Esophagus (tissue), 2 donors: ENCODE data around the gene FOSL1. TPM values are rescaled to one million over a fixed set of nuclear protein-coding genes. Genes with fewer than 3 reads are reported as not detected.

Source experiments
- H3K27ac ChIP-seq, 2 donors: one replicate each; pipeline ENCODE4 v1.5.1; 2013; ENCODE audit warnings: low read depth in 2 of 2, mild to moderate bottlenecking in 2 of 2, inconsistent platforms in 1 of 2, low read length in 1 of 2, moderate library complexity in 1 of 2
- H3K27me3 ChIP-seq, 2 donors: one replicate each; pipeline ENCODE4 v1.6.1; 2013; ENCODE audit warnings: low read length in 2 of 2, control low read depth in 1 of 2, mild to moderate bottlenecking in 1 of 2; ENCODE audit not compliant: insufficient read depth in 2 of 2, control insufficient read depth in 1 of 2
- H3K36me3 ChIP-seq, 2 donors: one replicate each; pipeline ENCODE4 v1.6.1; 2013; ENCODE audit warnings: low read length in 1 of 2; ENCODE audit not compliant: control insufficient read depth in 2 of 2, insufficient read depth in 2 of 2
- H3K4me1 ChIP-seq, 2 donors: one replicate each; pipeline ENCODE4 v1.6.1; 2013; ENCODE audit warnings: low read length in 1 of 2; ENCODE audit not compliant: control insufficient read depth in 2 of 2, insufficient read depth in 2 of 2
- H3K4me3 ChIP-seq, 2 donors: one replicate each; pipeline ENCODE4 v1.5.1; 2013; ENCODE audit warnings: low read length in 2 of 2, mild to moderate bottlenecking in 2 of 2, low read depth in 1 of 2, moderate library complexity in 1 of 2
- H3K9me3 ChIP-seq, 2 donors: one replicate each; pipeline ENCODE4 v1.6.1; 2013; ENCODE audit warnings: mild to moderate bottlenecking in 2 of 2, low read depth in 1 of 2, low read length in 1 of 2, moderate library complexity in 1 of 2; ENCODE audit not compliant: control insufficient read depth in 2 of 2, insufficient read depth in 1 of 2
- WGBS, 2 donors: extraction: QIAGEN DNeasy Blood & Tissue Kit; methylation state at CpG; one replicate each; pipeline ENCODE4 v1.1.7; 2013; 5-methylcytosine and 5-hydroxymethylcytosine counted together
- polyA plus RNA-seq, 2 donors: library from polyadenylated mRNA; stranded (reverse); fragments of 200-250 nt; gene quantifications; one replicate each; pipeline ENCODE4 v1.2.3, GENCODE V29; 2013
- donor health status: healthy with polysubstance abuse.
- donor health status: Bipolar disorder and iron deficiency.

FOSL1 gene
- polyA plus RNA-seq, 2 donors: 26.7 to 39.6 TPM

- no peak overlapping the region for H3K4me3 ChIP-seq
- WGBS, 2 donors: 73 to 75% methylated on average over 15 of the region's 15 CpGs
- no peaks in the 10 kb centered on the region for H3K27me3 ChIP-seq
- peaks cover 4% of the 10 kb centered on the region in 2 donors for H3K4me1 ChIP-seq
- no peak overlapping the region for H3K27ac ChIP-seq
- H3K36me3 ChIP-seq: peaks cover 23 to 45% of the 10 kb centered on the region in 2 donors
- H3K9me3 ChIP-seq: peaks cover 0 to 3% of the 10 kb centered on the region in 2 donors
Measured at GRCh38 chr11:65854852-65855837, 45.0 kb downstream of the FOSL1 start.

GRCh38 chr11:65854161-65854592 is 46.0 kb downstream of the FOSL1 start:
- Histone ChIP-seq H3K9me3 (peaks cover 0 to 3% of the 10 kb centered on the region in 2 donors), H3K36me3 (peaks cover 23 to 45% of the 10 kb centered on the region in 2 donors), H3K4me1 (peaks cover 4% of the 10 kb centered on the region in 2 donors), H3K4me3 (no peak overlapping the region), H3K27me3 (no peaks in the 10 kb centered on the region), H3K27ac (no peak overlapping the region)
- WGBS, 2 donors: 73 to 85% methylated on average over 4 of the region's 4 CpGs

- H3K9me3 ChIP-seq: peaks cover 0 to 3% of the 10 kb centered on the region in 2 donors
- no peak overlapping the region for H3K4me3 ChIP-seq
- WGBS, 2 donors: 87 to 96% methylated on average over 6 of the region's 6 CpGs
- no peaks in the 10 kb centered on the region for H3K27me3 ChIP-seq
- peaks cover 23 to 45% of the 10 kb centered on the region in 2 donors for H3K36me3 ChIP-seq
- no peak overlapping the region for H3K27ac ChIP-seq
- H3K4me1 ChIP-seq: peaks cover 4% of the 10 kb centered on the region in 2 donors
Measured at GRCh38 chr11:65853246-65853979, 46.8 kb downstream of the FOSL1 start.

DNA sequence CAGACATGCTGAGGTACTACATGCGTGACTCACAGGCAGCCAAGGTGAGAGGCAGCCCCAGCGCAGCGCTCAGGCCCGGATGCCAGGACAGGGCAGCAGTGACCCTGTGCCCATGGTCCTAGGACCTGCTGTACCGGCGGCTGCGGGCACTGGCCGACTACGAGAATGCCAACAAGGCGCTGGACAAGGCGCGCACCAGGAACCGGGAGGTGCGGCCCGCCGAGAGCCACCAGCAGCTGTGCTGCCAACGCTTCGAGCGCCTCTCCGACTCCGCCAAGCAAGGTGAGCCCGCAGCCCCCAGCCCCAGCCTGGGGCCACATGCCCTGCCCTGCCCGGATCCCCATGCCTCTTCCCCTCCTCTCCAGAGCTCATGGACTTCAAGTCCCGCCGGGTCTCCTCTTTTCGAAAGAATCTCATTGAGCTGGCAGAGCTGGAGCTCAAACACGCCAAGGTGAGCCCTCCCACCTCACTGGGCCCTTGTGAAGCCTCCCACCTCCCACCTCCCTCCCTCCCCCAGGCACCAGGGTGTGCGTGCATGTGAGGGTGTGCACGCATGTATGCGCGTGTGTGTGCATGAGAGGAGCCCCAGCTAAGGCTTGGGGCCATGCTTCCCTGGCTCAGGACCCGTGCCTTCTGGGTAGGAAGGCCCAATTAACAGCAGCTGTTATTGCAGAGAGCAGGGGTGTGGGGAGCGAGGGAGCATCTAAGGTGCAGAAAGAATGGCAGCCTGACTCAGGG is 47.5 kb downstream of the FOSL1 start:
- WGBS, 2 donors: 86 to 90% methylated on average over 33 of the region's 33 CpGs
- Histone ChIP-seq H3K4me3 (no peak overlapping the region), H3K27me3 (no peaks in the 10 kb centered on the region), H3K27ac (no peak overlapping the region), H3K36me3 (peaks cover 23 to 45% of the 10 kb centered on the region in 2 donors), H3K9me3 (peaks cover 0 to 3% of the 10 kb centered on the region in 2 donors), H3K4me1 (peaks cover 4% of the 10 kb centered on the region in 2 donors)

- H3K27ac ChIP-seq: no peak overlapping the region
- peaks cover 4% of the 10 kb centered on the region in 2 donors for H3K4me1 ChIP-seq
- no peak overlapping the region for H3K4me3 ChIP-seq
- peaks cover 0 to 3% of the 10 kb centered on the region in 2 donors for H3K9me3 ChIP-seq
- WGBS, 2 donors: 80 to 88% methylated on average over 10 of the region's 10 CpGs
- peaks cover 23 to 45% of the 10 kb centered on the region in 2 donors for H3K36me3 ChIP-seq
- H3K27me3 ChIP-seq: no peaks in the 10 kb centered on the region
Measured at GRCh38 chr11:65851811-65852507, 48.2 kb downstream of the FOSL1 start.

DNA sequence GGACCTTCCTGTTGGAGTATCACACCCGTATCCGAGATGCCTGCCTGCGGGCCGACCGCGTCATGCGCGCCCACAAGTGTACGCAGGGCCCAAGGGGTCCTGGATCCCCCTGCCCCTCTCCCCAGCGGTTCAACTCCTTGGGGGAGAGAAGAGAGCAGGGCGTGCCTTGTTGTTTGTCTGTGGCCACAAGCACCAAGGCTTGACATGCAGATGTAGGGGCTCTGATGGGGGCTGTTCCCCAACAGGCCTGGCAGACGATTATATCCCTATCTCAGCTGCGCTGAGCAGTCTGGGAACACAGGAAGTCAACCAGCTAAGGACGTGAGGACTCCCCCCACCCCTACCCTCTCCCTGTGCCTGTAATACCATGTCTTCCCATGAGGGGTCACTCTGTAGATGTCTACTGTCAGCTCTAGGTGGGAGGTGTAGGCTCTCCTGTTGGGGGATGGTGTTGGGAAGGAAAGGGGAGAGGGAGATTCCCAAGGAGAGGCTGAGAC is 49.1 kb downstream of the FOSL1 start:
- peaks cover 0 to 4% of the 10 kb centered on the region in 2 donors for H3K4me1 ChIP-seq
- H3K36me3 ChIP-seq: peaks cover 23 to 44% of the 10 kb centered on the region in 2 donors
- H3K27ac ChIP-seq: no peak overlapping the region
- WGBS, 2 donors: 88 to 90% methylated on average over 14 of the region's 14 CpGs
- no peaks in the 10 kb centered on the region for H3K27me3 ChIP-seq
- no peak overlapping the region for H3K4me3 ChIP-seq
- H3K9me3 ChIP-seq: peaks cover 0 to 3% of the 10 kb centered on the region in 2 donors

DNA sequence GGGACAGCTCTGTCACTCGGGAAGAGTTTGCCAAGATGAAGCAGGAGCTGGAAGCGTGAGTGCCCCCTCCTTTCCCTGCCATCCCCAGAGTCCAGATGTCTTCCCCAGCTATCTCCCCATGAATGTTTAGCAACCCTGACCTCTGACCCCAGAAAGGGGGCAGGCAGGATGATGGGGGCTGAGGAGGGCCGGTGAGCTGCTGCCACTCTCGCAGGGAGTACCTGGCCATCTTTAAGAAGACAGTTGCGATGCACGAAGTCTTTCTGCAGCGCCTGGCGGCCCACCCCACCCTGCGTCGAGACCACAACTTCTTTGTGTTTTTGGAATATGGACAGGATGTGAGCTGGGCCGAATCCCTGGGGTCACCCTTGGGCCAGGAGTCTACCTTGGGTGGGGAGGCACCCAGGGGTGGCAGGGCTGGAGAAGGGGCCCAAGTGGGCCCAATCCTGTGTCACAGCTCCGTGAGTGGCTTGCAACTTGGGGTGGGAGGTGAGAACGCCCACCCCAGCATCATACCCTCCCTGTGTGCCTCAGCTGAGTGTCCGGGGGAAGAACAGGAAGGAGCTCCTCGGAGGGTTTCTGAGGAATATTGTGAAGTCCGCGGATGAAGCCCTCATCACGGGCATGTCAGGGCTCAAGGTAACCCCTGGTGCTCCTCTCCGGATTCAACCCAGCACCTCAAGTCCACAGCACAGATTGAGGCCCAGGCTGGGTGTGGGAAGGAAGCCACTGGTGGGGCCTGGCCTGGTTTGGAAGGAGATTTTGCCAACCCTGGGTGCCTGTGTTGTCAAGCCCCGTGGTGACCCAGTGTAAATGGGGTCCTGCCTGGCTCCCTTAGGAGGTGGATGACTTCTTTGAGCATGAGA is 49.7 kb downstream of the FOSL1 start:
- WGBS, 2 donors: 74 to 82% methylated on average over 20 of the region's 20 CpGs
- H3K9me3 ChIP-seq: peaks cover 0 to 3% of the 10 kb centered on the region in 2 donors
- H3K4me3 ChIP-seq: no peak overlapping the region
- peaks cover 0 to 2% of the 10 kb centered on the region in 2 donors for H3K4me1 ChIP-seq
- H3K36me3 ChIP-seq: peaks cover 18 to 38% of the 10 kb centered on the region in 2 donors
- no peak overlapping the region for H3K27ac ChIP-seq
- H3K27me3 ChIP-seq: no peaks in the 10 kb centered on the region

GRCh38 chr11:65849771-65850216 is 50.4 kb downstream of the FOSL1 start:
- Histone ChIP-seq H3K4me3 (no peak overlapping the region), H3K36me3 (peaks cover 12 to 31% of the 10 kb centered on the region in 2 donors), H3K9me3 (peaks cover 0 to 3% of the 10 kb centered on the region in 2 donors), H3K27me3 (no peaks in the 10 kb centered on the region), H3K4me1 (no peaks in the 10 kb centered on the region), H3K27ac (no peak overlapping the region)
- 45 to 58% methylated on average over 16 of the region's 16 CpGs for WGBS, 2 donors
